A673 (cell line): ENCODE results near the gene CDH4. TPM values are rescaled to one million over a fixed set of nuclear protein-coding genes. Genes with fewer than 3 reads are reported as not detected.

Experiments used
- BruUV-seq: library from RNA; stranded (reverse); fragments of 400-500 nt; replicated peaks from 2 replicates; lab custom pipeline; 2021; lab: Mats Ljungman, UMichigan
- CTCF ChIA-PET: fragments of 300-600 bp; sonication (Branson Sonifier 250); formaldehyde crosslinking; loops from one replicate; lab custom pipeline; 2022; ENCODE audit warnings: antibody characterized with exemption; lab: Charles Lee
- POLR2A ChIA-PET: fragments of 300-600 bp; sonication (Branson Sonifier 250); formaldehyde crosslinking; loops from one replicate; lab custom pipeline; 2022; ENCODE audit warnings: antibody characterized with exemption; ENCODE audit not compliant: low non-redundant PET; lab: Charles Lee
- DNase-seq: peaks from one replicate; pipeline ENCODE4 v3.0.0-alpha.2; 2015; ENCODE audit warnings: low spot score
- H3K27ac ChIP-seq: fragments of 200-600 bp; sonication (generic); 2 replicates; pipeline ENCODE4 v1.5.1; 2016; ENCODE audit warnings: mixed run types, low read depth, mild to moderate bottlenecking, mixed read lengths, antibody characterized with exemption, low read length; ENCODE audit not compliant: poor library complexity, severe bottlenecking
- H3K27me3 ChIP-seq: fragments of 200-600 bp; sonication (generic); replicated peaks from 2 replicates; pipeline ENCODE4 v1.6.1; 2017; ENCODE audit warnings: mixed run types, low read depth, mild to moderate bottlenecking, mixed read lengths, antibody characterized with exemption, low read length; ENCODE audit not compliant: insufficient read depth, poor library complexity
- H3K36me3 ChIP-seq: fragments of 200-600 bp; sonication (generic); 2 replicates; pipeline ENCODE4 v1.6.1; 2016; ENCODE audit warnings: mixed run types, mild to moderate bottlenecking, mixed read lengths, antibody characterized with exemption, low read length; ENCODE audit not compliant: insufficient read depth, poor library complexity, severe bottlenecking
- H3K4me1 ChIP-seq: fragments of 200-600 bp; sonication (generic); 2 replicates; pipeline ENCODE4 v1.6.1; 2017; ENCODE audit warnings: mixed run types, mild to moderate bottlenecking, mixed read lengths, antibody characterized with exemption, low read length; ENCODE audit not compliant: insufficient read depth, poor library complexity, severe bottlenecking
- H3K4me3 ChIP-seq: fragments of 200-600 bp; sonication (generic); 2 replicates; pipeline ENCODE4 v1.5.1; 2016; ENCODE audit warnings: low read depth, mixed run types, mild to moderate bottlenecking, mixed read lengths, low read length; ENCODE audit not compliant: poor library complexity, severe bottlenecking
- H3K9me3 ChIP-seq: fragments of 200-600 bp; sonication (generic); 2 replicates; pipeline ENCODE4 v1.6.1; 2016; ENCODE audit warnings: mixed run types, low read depth, mild to moderate bottlenecking, mixed read lengths, antibody characterized with exemption, low read length; ENCODE audit not compliant: poor library complexity, severe bottlenecking
- CTCF ChIP-seq: fragments of 300-800, 200-600 bp; sonication (generic); conservative IDR thresholded peaks from 2 replicates; pipeline ENCODE4 v1.5.1; 2017; ENCODE audit warnings: low read depth, mild to moderate bottlenecking, antibody characterized with exemption, low read length, moderate library complexity, mixed read lengths
- EZH2 ChIP-seq: fragments of 200-600 bp; sonication (generic); IDR thresholded peaks from 2 replicates; pipeline ENCODE4 v1.6.1; 2017; ENCODE audit warnings: borderline replicate concordance, low read depth, mild to moderate bottlenecking, mixed read lengths, antibody characterized with exemption, low read length; ENCODE audit not compliant: poor library complexity, severe bottlenecking
- intact Hi-C: fragments of 100-400 bp; cut with micrococcal nuclease; formaldehyde crosslinking; loops from one replicate; pipeline ENCODE4 v1.10.0; 2022; ENCODE audit not compliant: unreplicated experiment
- total RNA-seq: library from RNA; stranded (reverse); gene quantifications from 2 replicates; pipeline ENCODE4 v1.2.3, GENCODE V29; 2021

The CDH4 gene
- total RNA-seq, 1 experiment from 2014 or later, result 8.3 TPM

GRCh38 chr20:61640871-61641245 is 388.8 kb downstream of the CDH4 start:
- Histone ChIP-seq H3K9me3 (no peaks in the 10 kb centered on the region), H3K4me3 (no peak overlapping the region), H3K27ac (no peak overlapping the region), H3K36me3 (no peaks in the 10 kb centered on the region), H3K27me3 (peaks cover 21% of the 10 kb centered on the region), H3K4me1 (no peaks in the 10 kb centered on the region)
- ChIA-PET POLR2A (no interaction called here), CTCF (no interaction called here)
- no peak for DNase-seq
- no peak for TF ChIP-seq CTCF
- no peak for TF ChIP-seq EZH2
- BruUV-seq, result no TSS peak
- intact Hi-C loops, result no loop called here

GRCh38 chr20:61643656-61644377 is 391.8 kb downstream of the CDH4 start:
- DNase-seq, result peak; percentile 14
- no peaks in the 10 kb centered on the region for H3K9me3 ChIP-seq
- H3K36me3 ChIP-seq, result no peaks in the 10 kb centered on the region
- H3K4me3 ChIP-seq, result no peak overlapping the region
- CTCF ChIA-PET, result no interaction called here
- H3K27ac ChIP-seq, result no peak overlapping the region
- H3K4me1 ChIP-seq, result no peaks in the 10 kb centered on the region
- BruUV-seq, result no TSS peak
- POLR2A ChIA-PET, result no interaction called here
- H3K27me3 ChIP-seq, result peaks cover 30% of the 10 kb centered on the region
- peak; percentile 17; the same call in 1 of the 2 replicates for TF ChIP-seq CTCF
- no peak for TF ChIP-seq EZH2
- intact Hi-C loops, result no loop called here

GRCh38 chr20:61644378-61645076 is 392.5 kb downstream of the CDH4 start:
- Histone ChIP-seq H3K4me3 (no peak overlapping the region), H3K27ac (no peak overlapping the region), H3K9me3 (no peaks in the 10 kb centered on the region), H3K36me3 (no peaks in the 10 kb centered on the region), H3K4me1 (no peaks in the 10 kb centered on the region), H3K27me3 (peaks cover 32% of the 10 kb centered on the region)
- ChIA-PET POLR2A (no interaction called here), CTCF (no interaction called here)
- no peak for DNase-seq
- no TSS peak for BruUV-seq
- intact Hi-C loops, result no loop called here
- TF ChIP-seq CTCF, result no peak
- no peak for TF ChIP-seq EZH2
